Transverse colon (tissue), 4 donors: ENCODE results near the gene MRPL20. TPM values are rescaled to one million over a fixed set of nuclear protein-coding genes. Genes with fewer than 3 reads are reported as not detected.
A peak's percentile ranks its signal among the peaks of the same experiment; 100 is the strongest.

ENCODE experiments used
- DNase-seq: peaks from one replicate; pipeline ENCODE4 v3.0.0-alpha.2; 2019
- H3K27ac ChIP-seq, 4 donors: fragments of 200-600 bp; sonication (generic); 2 replicates each; pipeline ENCODE4 v1.5.1; 2016 to 2018; ENCODE audit warnings: inconsistent platforms in 4 of 4
- H3K27me3 ChIP-seq: fragments of 200-600 bp; sonication (generic); 2 replicates; pipeline ENCODE4 v1.5.1; 2017; ENCODE audit warnings: inconsistent platforms
- H3K36me3 ChIP-seq, 4 donors: fragments of 200-600 bp; sonication (generic); 2 replicates each; pipeline ENCODE4 v1.5.1; 2017 to 2019; ENCODE audit warnings: inconsistent platforms in 4 of 4
- H3K4me1 ChIP-seq, 4 donors: fragments of 200-600 bp; sonication (generic); 2 replicates each; pipeline ENCODE4 v1.5.1; 2017 to 2020; ENCODE audit warnings: inconsistent platforms in 4 of 4
- H3K4me3 ChIP-seq, 4 donors: fragments of 200-600 bp; sonication (generic); 1 replicate in 1 of 4; 2 replicates in 3 of 4; pipeline versions ENCODE4 v1.5.1 to v1.6.1; 2017 to 2019; ENCODE audit warnings: inconsistent platforms in 4 of 4
- H3K9me3 ChIP-seq, 2 donors: fragments of 200-600 bp; sonication (generic); 2 replicates each; pipeline ENCODE4 v1.5.1; 2017 to 2019; ENCODE audit warnings: inconsistent platforms in 2 of 2
- EP300 ChIP-seq: sonication (generic); formaldehyde crosslinking; IDR thresholded peaks from one replicate; pipeline ENCODE4 v1.6.1; 2017; ENCODE audit warnings: antibody characterized with exemption, low read depth
- POLR2A ChIP-seq: fragments of 450-650 bp; IDR thresholded peaks from one replicate; pipeline ENCODE4 v1.6.1; 2016; ENCODE audit warnings: antibody characterized with exemption, mild to moderate bottlenecking, moderate library complexity
- POLR2AphosphoS5 ChIP-seq, 3 donors: sonication (generic); formaldehyde crosslinking; IDR thresholded peaks; one replicate each; pipeline ENCODE4 v1.6.1; 2016; ENCODE audit warnings: antibody characterized with exemption in 3 of 3
- WGBS, 2 donors: methylation state at CpG; one replicate each; pipeline ENCODE4 v1.1.5; 2018; ENCODE audit warnings: low coverage in 1 of 2; 5-methylcytosine and 5-hydroxymethylcytosine counted together
- in situ Hi-C, 4 donors: fragments of 200-750 bp; cut with MboI; loops; one replicate each; pipeline versions ENCODE4 v1.15.0 to v1.15.1; 2017; ENCODE audit warnings: low sequenced_read_pairs in 3 of 4, low pct_ligation_motif_present in 1 of 4, low pct_unique_long_range_greater_than_20kb in 1 of 4
- intact Hi-C: fragments of 100-400 bp; cut with DNase I; formaldehyde crosslinking; loops from one replicate; pipeline ENCODE4 v1.15.1; 2023; ENCODE audit warnings: low total_unique reads
- total RNA-seq, 4 donors: library from RNA; depleted of rRNA; stranded (reverse); fragments of >200 nt; gene quantifications; one replicate each; pipeline ENCODE4 v1.1.0, GENCODE V29; 2016
- TF ChIP-seq, protein P1 (sequence below), 5 experiments: fragments of 200-600 bp in 3 of 5; fragments of 450-650 bp in 2 of 5; sonication (generic) in 3 of 5; IDR thresholded peaks; 1 replicate in 2 of 5; 2 replicates in 3 of 5; pipeline ENCODE4 v1.5.1; 2016 to 2017; ENCODE audit warnings: antibody characterized with exemption in 5 of 5, inconsistent platforms in 3 of 5, mild to moderate bottlenecking in 2 of 5, moderate library complexity in 1 of 5

The MRPL20 gene
- total RNA-seq, 4 donors from 2014 or later, result 40.0 to 183 (median 97.0) TPM

DNA sequence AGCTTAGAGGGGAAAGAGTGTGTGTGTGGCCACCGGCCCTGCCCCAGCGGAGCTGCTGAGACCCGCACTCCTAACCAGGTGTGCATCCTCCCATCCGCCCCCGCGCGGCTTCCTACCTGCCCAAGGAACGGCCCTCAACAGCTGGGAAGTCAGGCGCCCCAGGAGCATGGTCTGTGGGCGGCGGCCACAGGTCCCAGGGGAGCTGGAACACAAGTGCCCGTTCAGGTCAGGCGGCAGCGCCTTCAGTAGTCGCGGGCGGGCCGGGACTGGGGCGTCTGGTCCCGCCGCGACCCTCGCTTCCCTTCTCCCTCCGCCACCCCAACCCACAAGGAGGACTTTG, 32.5 kb downstream of the MRPL20 start:
- Histone ChIP-seq H3K27ac (peak overlapping the region; percentile 92 to 99 (median 96)), H3K4me3 (peak overlapping the region; percentile 90 to 99 (median 95)), H3K27me3 (no peaks in the 10 kb centered on the region), H3K4me1 (peaks cover 26 to 34% (median 30%) of the 10 kb centered on the region in 4 donors), H3K9me3 (no peaks in the 10 kb centered on the region), H3K36me3 (no peaks in the 10 kb centered on the region)
- no peak for TF ChIP-seq POLR2A
- TF ChIP-seq, protein P1, sequence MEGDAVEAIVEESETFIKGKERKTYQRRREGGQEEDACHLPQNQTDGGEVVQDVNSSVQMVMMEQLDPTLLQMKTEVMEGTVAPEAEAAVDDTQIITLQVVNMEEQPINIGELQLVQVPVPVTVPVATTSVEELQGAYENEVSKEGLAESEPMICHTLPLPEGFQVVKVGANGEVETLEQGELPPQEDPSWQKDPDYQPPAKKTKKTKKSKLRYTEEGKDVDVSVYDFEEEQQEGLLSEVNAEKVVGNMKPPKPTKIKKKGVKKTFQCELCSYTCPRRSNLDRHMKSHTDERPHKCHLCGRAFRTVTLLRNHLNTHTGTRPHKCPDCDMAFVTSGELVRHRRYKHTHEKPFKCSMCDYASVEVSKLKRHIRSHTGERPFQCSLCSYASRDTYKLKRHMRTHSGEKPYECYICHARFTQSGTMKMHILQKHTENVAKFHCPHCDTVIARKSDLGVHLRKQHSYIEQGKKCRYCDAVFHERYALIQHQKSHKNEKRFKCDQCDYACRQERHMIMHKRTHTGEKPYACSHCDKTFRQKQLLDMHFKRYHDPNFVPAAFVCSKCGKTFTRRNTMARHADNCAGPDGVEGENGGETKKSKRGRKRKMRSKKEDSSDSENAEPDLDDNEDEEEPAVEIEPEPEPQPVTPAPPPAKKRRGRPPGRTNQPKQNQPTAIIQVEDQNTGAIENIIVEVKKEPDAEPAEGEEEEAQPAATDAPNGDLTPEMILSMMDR (IDR thresholded peaks at IDR 0.05), result no peak
- no peak for TF ChIP-seq POLR2AphosphoS5 (IDR thresholded peaks at IDR 0.05)
- no peak for TF ChIP-seq EP300
- in situ Hi-C loops (no loop called here), intact Hi-C loops (loop anchor here (2.0 to 10.0 kb wide), 2 partner anchors 18 to 360 kb away; partner anchors contain the start of gene ISG15)
- DNase-seq, result peak; percentile 27
- WGBS, 2 donors, result 1% methylated on average over 10 of the region's 24 CpGs; no CpG with 5 or more reads in 1 of the 2 donors

DNA sequence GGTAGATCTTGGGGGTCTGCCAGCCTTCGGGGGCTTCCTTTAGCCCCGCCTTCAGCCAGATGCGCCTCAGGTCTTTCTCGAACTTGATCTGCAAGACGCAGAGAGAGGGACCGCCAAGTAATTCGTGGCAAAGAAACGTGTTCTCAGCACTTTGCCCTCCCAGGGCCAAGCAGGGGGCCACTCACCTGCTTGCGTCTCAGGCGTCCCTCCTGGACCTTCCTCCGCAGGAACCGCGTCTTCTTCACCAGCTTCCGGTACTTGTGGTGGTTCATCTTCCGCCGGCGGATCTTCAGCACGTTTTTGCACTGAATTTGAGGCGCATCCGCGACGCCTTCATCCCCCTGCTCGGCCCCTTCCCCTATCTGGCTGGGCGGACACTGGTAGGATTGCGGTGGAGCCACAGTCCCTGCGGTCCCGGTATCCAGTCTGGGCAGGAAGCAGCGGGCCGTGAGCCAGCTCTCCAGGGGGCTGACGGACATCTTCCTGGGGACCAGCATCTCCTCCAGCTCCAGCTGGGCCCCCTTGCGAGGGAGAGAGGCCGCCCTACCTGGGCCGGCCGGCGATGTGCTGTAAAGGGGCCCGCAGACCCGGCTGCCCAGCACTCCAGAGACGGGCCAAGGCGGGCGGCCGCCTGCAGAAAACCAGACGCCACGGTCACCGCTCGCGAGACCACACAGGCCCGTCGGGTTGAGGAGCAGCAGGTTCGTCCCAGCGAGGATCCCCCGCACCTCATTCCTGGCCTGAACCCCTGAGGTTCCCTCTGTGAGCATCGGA, 33.1 kb downstream of the MRPL20 start:
- WGBS, 2 donors, result 53% methylated on average over 43 of the region's 52 CpGs; no CpG with 5 or more reads in 1 of the 2 donors
- Histone ChIP-seq H3K27me3 (no peaks in the 10 kb centered on the region), H3K4me3 (peak overlapping the region; percentile 90 to 99 (median 95)), H3K4me1 (peaks cover 26 to 34% (median 30%) of the 10 kb centered on the region in 4 donors), H3K36me3 (no peaks in the 10 kb centered on the region), H3K27ac (peak overlapping the region; percentile 92 to 99 (median 96)), H3K9me3 (no peaks in the 10 kb centered on the region)
- in situ Hi-C loops, result no loop called here
- peak; percentile 14 for DNase-seq
- TF ChIP-seq EP300, result no peak
- TF ChIP-seq POLR2A, result no peak
- TF ChIP-seq, protein P1 (IDR thresholded peaks at IDR 0.05), result no peak
- TF ChIP-seq POLR2AphosphoS5 (IDR thresholded peaks at IDR 0.05), result no peak
- intact Hi-C loops, result loop anchor here (2.0 to 10.0 kb wide), 2 partner anchors 17 to 359 kb away; partner anchors contain the start of gene ISG15

DNA sequence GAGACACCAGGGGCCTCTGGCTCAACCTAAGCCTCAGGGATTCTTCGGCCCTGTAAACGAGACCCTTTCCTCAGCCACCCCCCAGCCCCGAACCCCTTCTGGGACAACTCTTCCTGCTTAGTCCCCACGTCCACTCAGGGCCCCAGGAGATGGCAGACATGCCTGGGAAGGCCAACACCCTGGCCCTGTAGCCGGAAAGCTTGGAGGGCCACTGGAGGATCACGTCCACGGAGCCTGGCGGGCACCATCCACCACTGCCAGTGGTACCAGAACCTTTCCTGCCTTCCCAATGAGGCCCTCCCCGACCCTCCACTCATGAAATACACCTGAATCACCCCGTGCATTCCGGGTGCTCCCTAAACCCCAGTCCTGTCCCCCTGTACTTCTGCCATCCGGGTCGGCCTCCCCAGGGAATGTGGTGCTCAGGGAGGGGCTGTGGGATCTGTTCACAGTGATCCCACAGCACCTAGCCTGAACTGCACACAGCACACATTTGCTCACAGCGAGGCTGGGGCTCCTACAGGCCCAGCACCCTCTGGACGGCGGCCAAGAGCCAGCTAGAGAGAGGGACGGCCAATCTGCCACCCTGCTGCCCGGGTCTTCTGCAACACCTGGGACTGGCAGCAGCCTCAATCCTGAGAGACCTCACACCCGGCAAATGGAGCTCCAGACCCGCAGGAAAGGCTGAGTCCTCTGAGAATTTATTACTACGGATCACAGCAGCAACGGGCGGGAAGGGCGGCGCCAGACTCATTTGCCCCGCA, 33.9 kb downstream of the MRPL20 start:
- DNase-seq, result no peak

More for the DNA sequence above, 33.9 kb downstream of the MRPL20 start:
- Histone ChIP-seq H3K27ac (no peak overlapping the region), H3K4me3 (peak overlapping the region in 1 of 4 donors; percentile 90), H3K4me1 (peaks cover 26 to 34% (median 30%) of the 10 kb centered on the region in 4 donors), H3K27me3 (no peaks in the 10 kb centered on the region), H3K9me3 (no peaks in the 10 kb centered on the region), H3K36me3 (no peaks in the 10 kb centered on the region)
- WGBS, 2 donors, result 80 to 84% methylated on average over 1 to 25 of the region's 26 CpGs
- intact Hi-C loops, result loop anchor here (10.0 kb wide), 1 partner anchor 358 kb away; the partner anchor contains the start of gene ISG15
- in situ Hi-C loops, result no loop called here
- TF ChIP-seq EP300 (no peak), POLR2AphosphoS5 (IDR thresholded peaks at IDR 0.05) (no peak), POLR2A (no peak)
- TF ChIP-seq, protein P1 (IDR thresholded peaks at IDR 0.05), result no peak
